ENCODE results near the gene WDFY4. TPM values are rescaled to one million over a fixed set of nuclear protein-coding genes. Genes with fewer than 3 reads are reported as not detected.

The WDFY4 gene
- total RNA-seq, 1 experiment from 2014 or later: 144 TPM

- H3K27ac ChIP-seq (ENCODE audit: low read length): no peak overlapping the region
Observed at GRCh38 chr10:48820699-48821098, 136.0 kb downstream of the WDFY4 start.

GRCh38 chr10:48821111-48821510, 136.4 kb downstream of the WDFY4 start:
- H3K4me3 ChIP-seq (ENCODE audit: low read length): no peak overlapping the region

More at GRCh38 chr10:48820699-48821098, 136.0 kb downstream of the WDFY4 start:
- Histone ChIP-seq H3K36me3 (ENCODE audit: insufficient read depth, low read length) (peaks cover 41% of the 10 kb centered on the region; the same call in 1 of the 2 replicates), H3K27me3 (ENCODE audit: low read length) (no peaks in the 10 kb centered on the region), H2AFZ (ENCODE audit: low read length) (no peak overlapping the region), H3K79me2 (ENCODE audit: low read length) (no peaks in the 10 kb centered on the region), H3K4me3 (ENCODE audit: low read length) (no peak overlapping the region), H3K4me1 (ENCODE audit: low read length) (no peaks in the 10 kb centered on the region), H3K9me3 (ENCODE audit: low read length) (no peaks in the 10 kb centered on the region), H4K20me1 (ENCODE audit: insufficient read depth, low read depth, low read length) (no peaks in the 10 kb centered on the region), H3K9me2 (replicated peaks; ENCODE audit: insufficient read depth, low read length) (no peaks in the 10 kb centered on the region), H3K9ac (ENCODE audit: low read length) (no peak overlapping the region), H3K4me2 (ENCODE audit: low read depth, low read length, poor library complexity, severe bottlenecking) (no peak overlapping the region)
- no peak for DNase-seq

GRCh38 chr10:48821692-48822091, 137.0 kb downstream of the WDFY4 start:
- Histone ChIP-seq H3K4me1 (ENCODE audit: low read length) (no peaks in the 10 kb centered on the region), H3K4me3 (ENCODE audit: low read length) (no peak overlapping the region), H3K9ac (ENCODE audit: low read length) (no peak overlapping the region), H3K27me3 (ENCODE audit: low read length) (no peaks in the 10 kb centered on the region), H2AFZ (ENCODE audit: low read length) (no peak overlapping the region), H4K20me1 (ENCODE audit: insufficient read depth, low read depth, low read length) (no peaks in the 10 kb centered on the region), H3K36me3 (ENCODE audit: insufficient read depth, low read length) (peaks cover 37% of the 10 kb centered on the region), H3K79me2 (ENCODE audit: low read length) (no peaks in the 10 kb centered on the region), H3K9me3 (ENCODE audit: low read length) (no peaks in the 10 kb centered on the region), H3K4me2 (ENCODE audit: low read depth, low read length, poor library complexity, severe bottlenecking) (no peak overlapping the region), H3K9me2 (replicated peaks; ENCODE audit: insufficient read depth, low read length) (no peaks in the 10 kb centered on the region), H3K27ac (ENCODE audit: low read length) (no peak overlapping the region)
- no peak for DNase-seq

More at GRCh38 chr10:48821111-48821510, 136.4 kb downstream of the WDFY4 start:
- Histone ChIP-seq H3K9me3 (ENCODE audit: low read length) (no peaks in the 10 kb centered on the region), H4K20me1 (ENCODE audit: insufficient read depth, low read depth, low read length) (no peaks in the 10 kb centered on the region), H3K9ac (ENCODE audit: low read length) (no peak overlapping the region), H3K27me3 (ENCODE audit: low read length) (no peaks in the 10 kb centered on the region), H3K9me2 (replicated peaks; ENCODE audit: insufficient read depth, low read length) (no peaks in the 10 kb centered on the region), H2AFZ (ENCODE audit: low read length) (no peak overlapping the region), H3K27ac (ENCODE audit: low read length) (no peak overlapping the region), H3K4me1 (ENCODE audit: low read length) (no peaks in the 10 kb centered on the region), H3K4me2 (ENCODE audit: low read depth, low read length, poor library complexity, severe bottlenecking) (no peak overlapping the region), H3K79me2 (ENCODE audit: low read length) (no peaks in the 10 kb centered on the region), H3K36me3 (ENCODE audit: insufficient read depth, low read length) (peaks cover 39% of the 10 kb centered on the region; the same call in 1 of the 2 replicates)
- no peak for DNase-seq

- H3K79me2 ChIP-seq (ENCODE audit: low read length): no peaks in the 10 kb centered on the region
- no peaks in the 10 kb centered on the region for H3K4me1 ChIP-seq (ENCODE audit: low read length)
- no peak overlapping the region for H2AFZ ChIP-seq (ENCODE audit: low read length)
- no peak overlapping the region for H3K4me3 ChIP-seq (ENCODE audit: low read length)
- DNase-seq: no peak
- no peak overlapping the region for H3K9ac ChIP-seq (ENCODE audit: low read length)
- no peak overlapping the region for H3K27ac ChIP-seq (ENCODE audit: low read length)
- no peaks in the 10 kb centered on the region for H3K9me2 ChIP-seq (replicated peaks; ENCODE audit: insufficient read depth, low read length)
- H4K20me1 ChIP-seq (ENCODE audit: insufficient read depth, low read depth, low read length): no peaks in the 10 kb centered on the region
- peaks cover 55% of the 10 kb centered on the region; the same call in 1 of the 2 replicates for H3K36me3 ChIP-seq (ENCODE audit: insufficient read depth, low read length)
- no peaks in the 10 kb centered on the region for H3K9me3 ChIP-seq (ENCODE audit: low read length)
- no peaks in the 10 kb centered on the region for H3K27me3 ChIP-seq (ENCODE audit: low read length)
- no peak overlapping the region for H3K4me2 ChIP-seq (ENCODE audit: low read depth, low read length, poor library complexity, severe bottlenecking)
Observed at GRCh38 chr10:48833674-48834073, 149.0 kb downstream of the WDFY4 start.

GRCh38 chr10:48834189-48834965, 149.7 kb downstream of the WDFY4 start:
- H3K27ac ChIP-seq (ENCODE audit: low read length): no peak overlapping the region
- no peaks in the 10 kb centered on the region for H4K20me1 ChIP-seq (ENCODE audit: insufficient read depth, low read depth, low read length)
- H3K27me3 ChIP-seq (ENCODE audit: low read length): no peaks in the 10 kb centered on the region
- no peaks in the 10 kb centered on the region for H3K9me3 ChIP-seq (ENCODE audit: low read length)
- no peak overlapping the region for H3K4me2 ChIP-seq (ENCODE audit: low read depth, low read length, poor library complexity, severe bottlenecking)
- H3K9ac ChIP-seq (ENCODE audit: low read length): no peak overlapping the region
- H2AFZ ChIP-seq (ENCODE audit: low read length): no peak overlapping the region
- H3K9me2 ChIP-seq (replicated peaks; ENCODE audit: insufficient read depth, low read length): no peaks in the 10 kb centered on the region
- peaks cover 58% of the 10 kb centered on the region; the same call in 1 of the 2 replicates for H3K36me3 ChIP-seq (ENCODE audit: insufficient read depth, low read length)
- no peak overlapping the region for H3K4me3 ChIP-seq (ENCODE audit: low read length)
- no peak for DNase-seq
- no peaks in the 10 kb centered on the region for H3K4me1 ChIP-seq (ENCODE audit: low read length)
- no peaks in the 10 kb centered on the region for H3K79me2 ChIP-seq (ENCODE audit: low read length)

GRCh38 chr10:48835781-48836180, 151.1 kb downstream of the WDFY4 start:
- no peaks in the 10 kb centered on the region for H4K20me1 ChIP-seq (ENCODE audit: insufficient read depth, low read depth, low read length)
- H3K27me3 ChIP-seq (ENCODE audit: low read length): no peaks in the 10 kb centered on the region
- H3K27ac ChIP-seq (ENCODE audit: low read length): no peak overlapping the region
- no peak overlapping the region for H2AFZ ChIP-seq (ENCODE audit: low read length)
- no peaks in the 10 kb centered on the region for H3K79me2 ChIP-seq (ENCODE audit: low read length)
- no peak for DNase-seq
- no peaks in the 10 kb centered on the region for H3K9me3 ChIP-seq (ENCODE audit: low read length)
- no peaks in the 10 kb centered on the region for H3K4me1 ChIP-seq (ENCODE audit: low read length)
- no peaks in the 10 kb centered on the region for H3K9me2 ChIP-seq (replicated peaks; ENCODE audit: insufficient read depth, low read length)
- no peak overlapping the region for H3K4me3 ChIP-seq (ENCODE audit: low read length)
- H3K4me2 ChIP-seq (ENCODE audit: low read depth, low read length, poor library complexity, severe bottlenecking): no peak overlapping the region
- no peak overlapping the region for H3K9ac ChIP-seq (ENCODE audit: low read length)
- H3K36me3 ChIP-seq (ENCODE audit: insufficient read depth, low read length): peaks cover 54% of the 10 kb centered on the region; the same call in 1 of the 2 replicates

GRCh38 chr10:48836605-48837004, 151.9 kb downstream of the WDFY4 start:
- Histone ChIP-seq H3K4me1 (ENCODE audit: low read length) (no peaks in the 10 kb centered on the region), H3K27me3 (ENCODE audit: low read length) (no peaks in the 10 kb centered on the region), H3K27ac (ENCODE audit: low read length) (no peak overlapping the region), H3K4me3 (ENCODE audit: low read length) (no peak overlapping the region), H3K79me2 (ENCODE audit: low read length) (no peaks in the 10 kb centered on the region), H3K36me3 (ENCODE audit: insufficient read depth, low read length) (peaks cover 54% of the 10 kb centered on the region; the same call in 1 of the 2 replicates), H3K4me2 (ENCODE audit: low read depth, low read length, poor library complexity, severe bottlenecking) (no peak overlapping the region), H3K9me2 (replicated peaks; ENCODE audit: insufficient read depth, low read length) (no peaks in the 10 kb centered on the region), H4K20me1 (ENCODE audit: insufficient read depth, low read depth, low read length) (no peaks in the 10 kb centered on the region), H3K9ac (ENCODE audit: low read length) (no peak overlapping the region), H3K9me3 (ENCODE audit: low read length) (no peaks in the 10 kb centered on the region), H2AFZ (ENCODE audit: low read length) (no peak overlapping the region)
- no peak for DNase-seq

- no peak for DNase-seq
- Histone ChIP-seq H3K79me2 (ENCODE audit: low read length) (no peaks in the 10 kb centered on the region), H3K4me1 (ENCODE audit: low read length) (no peaks in the 10 kb centered on the region), H3K27ac (ENCODE audit: low read length) (no peak overlapping the region), H3K9me2 (replicated peaks; ENCODE audit: insufficient read depth, low read length) (no peaks in the 10 kb centered on the region), H3K36me3 (ENCODE audit: insufficient read depth, low read length) (peaks cover 55% of the 10 kb centered on the region; the same call in 1 of the 2 replicates), H3K4me2 (ENCODE audit: low read depth, low read length, poor library complexity, severe bottlenecking) (no peak overlapping the region), H4K20me1 (ENCODE audit: insufficient read depth, low read depth, low read length) (no peaks in the 10 kb centered on the region), H3K27me3 (ENCODE audit: low read length) (no peaks in the 10 kb centered on the region), H3K4me3 (ENCODE audit: low read length) (no peak overlapping the region), H3K9me3 (ENCODE audit: low read length) (no peaks in the 10 kb centered on the region), H3K9ac (ENCODE audit: low read length) (no peak overlapping the region), H2AFZ (ENCODE audit: low read length) (no peak overlapping the region)
Observed at GRCh38 chr10:48838834-48839233, 154.2 kb downstream of the WDFY4 start.
